ENCODE results near the gene CPNE4.

GRCh38 chr3:131505421-131505820 lies 529.4 kb downstream of the CPNE4 start:
- TF ChIP-seq CREM (IDR thresholded peaks at IDR 0.05; ENCODE audit: low read depth) (no peak), CTBP1 (IDR thresholded peaks at IDR 0.05; ENCODE audit: borderline replicate concordance) (no peak), CEBPB (tag; IDR thresholded peaks at IDR 0.05) (no peak), ZZZ3 (IDR thresholded peaks at IDR 0.05) (no peak), ZNF277 (CRISPR knock-in tag; IDR thresholded peaks at IDR 0.05; ENCODE audit: borderline replicate concordance) (no peak), EP300 (IDR thresholded peaks at IDR 0.05; ENCODE audit: low read length) (no peak), HOMEZ (CRISPR knock-in tag; IDR thresholded peaks at IDR 0.05) (no peak), PURB (CRISPR knock-in tag; IDR thresholded peaks at IDR 0.05; ENCODE audit: low read depth) (no peak), SIN3A (IDR thresholded peaks at IDR 0.05; ENCODE audit: borderline replicate concordance in 2 of 2, control insufficient read depth in 1 of 2, low read depth in 2 of 2, low read length in 2 of 2) (no peak), CHD1 (IDR thresholded peaks at IDR 0.05; ENCODE audit: low read length) (no peak)
- TF ChIP-seq, protein P1, sequence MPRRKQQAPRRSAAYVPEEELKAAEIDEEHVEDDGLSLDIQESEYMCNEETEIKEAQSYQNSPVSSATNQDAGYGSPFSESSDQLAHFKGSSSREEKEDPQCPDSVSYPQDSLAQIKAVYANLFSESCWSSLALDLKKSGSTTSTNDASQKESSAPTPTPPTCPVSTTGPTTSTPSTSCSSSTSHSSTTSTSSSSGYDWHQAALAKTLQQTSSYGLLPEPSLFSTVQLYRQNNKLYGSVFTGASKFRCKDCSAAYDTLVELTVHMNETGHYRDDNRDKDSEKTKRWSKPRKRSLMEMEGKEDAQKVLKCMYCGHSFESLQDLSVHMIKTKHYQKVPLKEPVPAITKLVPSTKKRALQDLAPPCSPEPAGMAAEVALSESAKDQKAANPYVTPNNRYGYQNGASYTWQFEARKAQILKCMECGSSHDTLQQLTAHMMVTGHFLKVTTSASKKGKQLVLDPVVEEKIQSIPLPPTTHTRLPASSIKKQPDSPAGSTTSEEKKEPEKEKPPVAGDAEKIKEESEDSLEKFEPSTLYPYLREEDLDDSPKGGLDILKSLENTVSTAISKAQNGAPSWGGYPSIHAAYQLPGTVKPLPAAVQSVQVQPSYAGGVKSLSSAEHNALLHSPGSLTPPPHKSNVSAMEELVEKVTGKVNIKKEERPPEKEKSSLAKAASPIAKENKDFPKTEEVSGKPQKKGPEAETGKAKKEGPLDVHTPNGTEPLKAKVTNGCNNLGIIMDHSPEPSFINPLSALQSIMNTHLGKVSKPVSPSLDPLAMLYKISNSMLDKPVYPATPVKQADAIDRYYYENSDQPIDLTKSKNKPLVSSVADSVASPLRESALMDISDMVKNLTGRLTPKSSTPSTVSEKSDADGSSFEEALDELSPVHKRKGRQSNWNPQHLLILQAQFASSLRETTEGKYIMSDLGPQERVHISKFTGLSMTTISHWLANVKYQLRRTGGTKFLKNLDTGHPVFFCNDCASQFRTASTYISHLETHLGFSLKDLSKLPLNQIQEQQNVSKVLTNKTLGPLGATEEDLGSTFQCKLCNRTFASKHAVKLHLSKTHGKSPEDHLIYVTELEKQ (CRISPR knock-in tag; IDR thresholded peaks at IDR 0.05): no peak
- TF ChIP-seq, protein P2, sequence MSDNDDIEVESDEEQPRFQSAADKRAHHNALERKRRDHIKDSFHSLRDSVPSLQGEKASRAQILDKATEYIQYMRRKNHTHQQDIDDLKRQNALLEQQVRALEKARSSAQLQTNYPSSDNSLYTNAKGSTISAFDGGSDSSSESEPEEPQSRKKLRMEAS (CRISPR knock-in tag; IDR thresholded peaks at IDR 0.05): no peak

All from K562 (cell line).